Measurements from ENCODE around the gene NALCN. TPM values are rescaled to one million over a fixed set of nuclear protein-coding genes. Genes with fewer than 3 reads are reported as not detected.

NALCN gene
- total RNA-seq, 1 donor: 11.2 TPM

DNA sequence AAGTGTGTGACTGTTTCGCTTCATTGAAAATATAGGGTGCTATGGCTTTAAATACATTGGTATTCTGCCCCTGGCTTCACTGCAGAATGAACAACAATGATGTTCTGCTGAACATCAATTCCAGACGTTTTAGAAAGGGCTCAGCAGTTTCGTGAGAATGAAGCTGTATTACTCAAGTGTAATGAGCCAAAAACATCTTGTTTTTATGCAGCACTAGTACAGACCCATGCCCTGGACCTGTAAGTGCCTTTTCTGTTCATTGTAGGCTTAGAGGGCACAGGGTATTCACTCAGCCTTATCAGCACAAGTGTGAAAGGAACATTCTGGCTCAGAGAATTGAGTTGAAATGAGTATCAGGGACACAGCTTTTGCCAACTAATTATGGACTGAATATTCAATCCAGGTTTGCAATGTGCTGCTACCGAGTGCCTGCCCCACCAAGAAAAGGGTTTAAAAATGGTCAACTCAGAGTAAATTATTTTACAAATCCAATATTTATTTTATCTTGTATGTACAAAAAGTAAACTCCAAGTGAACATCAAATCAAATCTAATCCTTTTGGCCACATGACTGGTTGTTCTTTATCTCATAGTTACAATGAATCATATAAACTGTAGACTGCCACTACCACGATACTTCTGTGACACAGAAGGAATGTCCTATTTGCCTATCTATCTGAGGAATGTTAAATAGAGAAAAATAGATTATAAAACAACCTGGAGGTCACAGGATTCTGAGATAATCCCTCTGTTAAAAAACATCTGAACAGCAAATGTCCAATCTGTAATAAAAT, 362.8 kb downstream of the NALCN start:
- Histone ChIP-seq H4K20me1 (ENCODE audit: insufficient read depth, low read length) (no peaks in the 10 kb centered on the region), H3K79me2 (ENCODE audit: insufficient read depth, low read length) (no peaks in the 10 kb centered on the region), H3K4me1 (ENCODE audit: insufficient read depth, low read length) (no peaks in the 10 kb centered on the region), H3K4me3 (ENCODE audit: insufficient read depth, low read length) (no peak overlapping the region), H3K27me3 (ENCODE audit: insufficient read depth, low read length) (no peaks in the 10 kb centered on the region), H3K36me3 (ENCODE audit: insufficient read depth, low read length) (no peaks in the 10 kb centered on the region), H3K27ac (ENCODE audit: low read depth, low read length) (no peak overlapping the region), H3K4me2 (ENCODE audit: insufficient read depth, low read length) (no peak overlapping the region), H3K9me3 (ENCODE audit: low read depth, low read length) (no peaks in the 10 kb centered on the region), H2AFZ (ENCODE audit: low read length) (no peak overlapping the region)
- DNase-seq (ENCODE audit: insufficient read length, low spot score, missing footprints): no peak
- TF ChIP-seq, protein P1, sequence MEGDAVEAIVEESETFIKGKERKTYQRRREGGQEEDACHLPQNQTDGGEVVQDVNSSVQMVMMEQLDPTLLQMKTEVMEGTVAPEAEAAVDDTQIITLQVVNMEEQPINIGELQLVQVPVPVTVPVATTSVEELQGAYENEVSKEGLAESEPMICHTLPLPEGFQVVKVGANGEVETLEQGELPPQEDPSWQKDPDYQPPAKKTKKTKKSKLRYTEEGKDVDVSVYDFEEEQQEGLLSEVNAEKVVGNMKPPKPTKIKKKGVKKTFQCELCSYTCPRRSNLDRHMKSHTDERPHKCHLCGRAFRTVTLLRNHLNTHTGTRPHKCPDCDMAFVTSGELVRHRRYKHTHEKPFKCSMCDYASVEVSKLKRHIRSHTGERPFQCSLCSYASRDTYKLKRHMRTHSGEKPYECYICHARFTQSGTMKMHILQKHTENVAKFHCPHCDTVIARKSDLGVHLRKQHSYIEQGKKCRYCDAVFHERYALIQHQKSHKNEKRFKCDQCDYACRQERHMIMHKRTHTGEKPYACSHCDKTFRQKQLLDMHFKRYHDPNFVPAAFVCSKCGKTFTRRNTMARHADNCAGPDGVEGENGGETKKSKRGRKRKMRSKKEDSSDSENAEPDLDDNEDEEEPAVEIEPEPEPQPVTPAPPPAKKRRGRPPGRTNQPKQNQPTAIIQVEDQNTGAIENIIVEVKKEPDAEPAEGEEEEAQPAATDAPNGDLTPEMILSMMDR (IDR thresholded peaks at IDR 0.05; ENCODE audit: extremely low read depth, low read depth, low read length): no peak

DNA sequence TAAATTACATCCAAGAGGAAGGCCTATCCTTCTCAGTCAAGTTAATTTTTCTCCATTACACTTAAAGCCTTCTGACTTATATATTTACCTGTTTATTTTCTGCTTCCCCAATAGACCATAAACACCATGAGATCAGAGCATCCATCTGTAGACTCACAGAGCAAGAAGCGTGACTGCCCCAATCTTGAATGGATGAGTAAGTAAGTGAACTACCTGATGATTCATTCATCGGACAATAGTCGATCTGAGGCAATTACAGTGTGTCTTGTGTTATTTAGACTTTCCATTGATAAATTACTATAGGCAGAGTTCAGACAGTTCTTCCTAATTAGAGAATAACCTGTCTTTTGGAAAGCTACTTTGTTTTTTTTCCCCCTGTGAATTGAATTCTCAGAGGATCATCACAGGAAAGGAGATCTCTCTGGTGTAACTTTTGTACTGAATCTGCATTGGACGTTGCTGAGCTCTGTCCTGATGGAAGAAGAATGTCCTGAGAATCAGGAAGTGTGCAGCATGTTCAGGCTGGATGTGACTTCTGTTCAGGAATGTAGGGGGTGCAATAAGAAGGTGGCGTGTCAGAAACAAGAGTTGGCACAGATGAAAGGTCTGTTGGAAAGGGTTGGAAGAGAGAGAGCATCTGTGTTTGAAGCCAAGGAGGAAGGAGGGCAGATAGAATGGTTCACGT, 367.0 kb downstream of the NALCN start:
- no peaks in the 10 kb centered on the region for H3K27me3 ChIP-seq (ENCODE audit: insufficient read depth, low read length)
- no peaks in the 10 kb centered on the region for H3K36me3 ChIP-seq (ENCODE audit: insufficient read depth, low read length)
- H3K4me1 ChIP-seq (ENCODE audit: insufficient read depth, low read length): no peaks in the 10 kb centered on the region
- no peaks in the 10 kb centered on the region for H4K20me1 ChIP-seq (ENCODE audit: insufficient read depth, low read length)
- TF ChIP-seq, protein P1 (IDR thresholded peaks at IDR 0.05; ENCODE audit: extremely low read depth, low read depth, low read length): no peak
- no peak overlapping the region for H3K4me2 ChIP-seq (ENCODE audit: insufficient read depth, low read length)
- no peak overlapping the region for H3K27ac ChIP-seq (ENCODE audit: low read depth, low read length)
- H3K9me3 ChIP-seq (ENCODE audit: low read depth, low read length): no peaks in the 10 kb centered on the region
- no peak overlapping the region for H2AFZ ChIP-seq (ENCODE audit: low read length)
- no peak overlapping the region for H3K4me3 ChIP-seq (ENCODE audit: insufficient read depth, low read length)
- no peak for DNase-seq (ENCODE audit: insufficient read length, low spot score, missing footprints)
- H3K79me2 ChIP-seq (ENCODE audit: insufficient read depth, low read length): no peaks in the 10 kb centered on the region

GRCh38 chr13:101036546-101036945, 379.8 kb downstream of the NALCN start:
- H2AFZ ChIP-seq (ENCODE audit: low read length): no peak overlapping the region
- H3K4me3 ChIP-seq (ENCODE audit: insufficient read depth, low read length): no peak overlapping the region
- DNase-seq (ENCODE audit: insufficient read length, low spot score, missing footprints): no peak
- no peaks in the 10 kb centered on the region for H3K79me2 ChIP-seq (ENCODE audit: insufficient read depth, low read length)
- H3K27me3 ChIP-seq (ENCODE audit: insufficient read depth, low read length): peaks cover 4% of the 10 kb centered on the region
- no peaks in the 10 kb centered on the region for H3K4me1 ChIP-seq (ENCODE audit: insufficient read depth, low read length)
- H3K36me3 ChIP-seq (ENCODE audit: insufficient read depth, low read length): no peaks in the 10 kb centered on the region
- no peaks in the 10 kb centered on the region for H3K9me3 ChIP-seq (ENCODE audit: low read depth, low read length)
- no peaks in the 10 kb centered on the region for H4K20me1 ChIP-seq (ENCODE audit: insufficient read depth, low read length)
- no peak overlapping the region for H3K4me2 ChIP-seq (ENCODE audit: insufficient read depth, low read length)
- no peak overlapping the region for H3K27ac ChIP-seq (ENCODE audit: low read depth, low read length)
- TF ChIP-seq, protein P1 (IDR thresholded peaks at IDR 0.05; ENCODE audit: extremely low read depth, low read depth, low read length): no peak

- Histone ChIP-seq H3K4me2 (ENCODE audit: insufficient read depth, low read length) (no peak overlapping the region), H2AFZ (ENCODE audit: low read length) (no peak overlapping the region), H3K27me3 (ENCODE audit: insufficient read depth, low read length) (peaks cover 4% of the 10 kb centered on the region), H3K36me3 (ENCODE audit: insufficient read depth, low read length) (no peaks in the 10 kb centered on the region), H3K4me3 (ENCODE audit: insufficient read depth, low read length) (no peak overlapping the region), H3K4me1 (ENCODE audit: insufficient read depth, low read length) (no peaks in the 10 kb centered on the region), H3K9me3 (ENCODE audit: low read depth, low read length) (no peaks in the 10 kb centered on the region), H4K20me1 (ENCODE audit: insufficient read depth, low read length) (no peaks in the 10 kb centered on the region), H3K27ac (ENCODE audit: low read depth, low read length) (no peak overlapping the region), H3K79me2 (ENCODE audit: insufficient read depth, low read length) (no peaks in the 10 kb centered on the region)
- no peak for DNase-seq (ENCODE audit: insufficient read length, low spot score, missing footprints)
- TF ChIP-seq, protein P1 (IDR thresholded peaks at IDR 0.05; ENCODE audit: extremely low read depth, low read depth, low read length): no peak
Measured at GRCh38 chr13:101035119-101035620, 381.1 kb downstream of the NALCN start.

All from osteoblast (primary cell).